HG02588 (cell line): ENCODE measurements around the gene SLC32A1.

Source experiments
- ATAC-seq: cut with Tn5 transposase; IDR thresholded peaks from one replicate; pipeline ENCODE4 v1.9.1; 2021; ENCODE audit warnings: mild to moderate bottlenecking, moderate library complexity; ENCODE audit not compliant: unreplicated experiment

SLC32A1 gene

DNA sequence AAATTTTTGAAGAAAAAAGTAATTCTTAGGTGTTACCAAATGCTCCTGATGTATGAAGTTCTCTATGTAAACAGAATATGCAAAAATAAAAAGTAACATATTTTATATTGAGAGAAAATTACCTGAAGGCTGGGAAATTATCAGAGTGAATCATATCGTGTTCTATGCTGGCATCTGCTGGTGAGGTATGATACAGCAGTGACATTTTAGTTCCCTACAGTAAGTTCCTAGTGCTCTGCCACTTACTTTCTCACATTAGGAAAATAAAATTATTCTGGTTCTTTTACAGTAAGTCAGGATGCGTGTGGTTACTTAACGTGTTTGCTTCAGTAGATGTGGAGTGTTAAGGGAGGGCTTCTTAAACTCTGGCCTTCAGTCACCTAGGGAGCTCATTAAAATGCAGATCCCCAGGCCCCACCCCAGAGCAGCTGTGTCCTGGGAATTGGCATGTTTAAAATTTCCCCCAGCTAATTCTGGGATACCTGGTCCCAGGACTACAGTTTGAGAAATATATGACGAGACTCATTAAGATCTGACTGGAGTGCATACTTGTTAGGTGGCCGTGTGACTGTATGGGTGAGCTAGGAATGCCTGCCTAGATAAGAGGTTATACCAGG lies 27.2 kb downstream of the SLC32A1 start:
- no peak for ATAC-seq

DNA sequence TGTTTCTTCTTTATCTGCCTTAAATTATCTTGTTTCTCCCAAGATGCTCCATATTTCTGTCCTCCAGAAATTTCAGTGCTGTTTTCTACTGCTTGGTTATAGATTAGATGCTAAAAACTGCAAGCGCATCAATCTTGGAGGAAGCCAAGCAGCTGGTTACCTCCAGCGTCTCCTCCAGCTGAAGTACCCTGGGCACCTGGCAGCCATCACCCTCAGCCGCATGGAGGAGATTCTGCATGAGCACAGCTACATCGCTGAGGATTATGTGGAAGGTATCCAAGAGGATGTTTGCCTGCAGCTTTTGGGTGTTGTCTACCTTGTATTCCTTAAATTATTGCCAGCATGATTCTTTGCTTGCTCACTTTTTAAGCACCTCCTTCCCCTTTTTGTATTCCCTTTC lies 27.7 kb downstream of the SLC32A1 start:
- ATAC-seq, result no peak

DNA sequence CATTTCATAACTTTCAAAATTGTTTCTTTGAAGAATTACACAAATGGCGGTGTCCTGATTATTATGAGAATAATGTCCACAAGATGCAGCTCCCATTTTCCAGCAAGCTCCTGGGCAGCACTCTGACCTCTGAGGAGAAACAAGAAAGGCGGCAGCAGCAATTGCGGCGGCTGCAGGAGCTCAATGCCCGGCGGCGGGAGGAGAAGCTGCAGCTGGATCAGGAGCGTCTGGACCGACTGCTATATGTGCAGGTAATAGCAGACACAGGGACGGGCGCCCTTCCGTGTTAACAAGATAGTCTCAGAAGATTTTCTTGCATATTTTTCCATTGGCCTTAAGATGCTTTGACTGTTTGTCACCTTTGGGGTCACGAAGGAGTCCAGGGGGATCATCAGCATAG lies 30.6 kb downstream of the SLC32A1 start:
- no peak for ATAC-seq

DNA sequence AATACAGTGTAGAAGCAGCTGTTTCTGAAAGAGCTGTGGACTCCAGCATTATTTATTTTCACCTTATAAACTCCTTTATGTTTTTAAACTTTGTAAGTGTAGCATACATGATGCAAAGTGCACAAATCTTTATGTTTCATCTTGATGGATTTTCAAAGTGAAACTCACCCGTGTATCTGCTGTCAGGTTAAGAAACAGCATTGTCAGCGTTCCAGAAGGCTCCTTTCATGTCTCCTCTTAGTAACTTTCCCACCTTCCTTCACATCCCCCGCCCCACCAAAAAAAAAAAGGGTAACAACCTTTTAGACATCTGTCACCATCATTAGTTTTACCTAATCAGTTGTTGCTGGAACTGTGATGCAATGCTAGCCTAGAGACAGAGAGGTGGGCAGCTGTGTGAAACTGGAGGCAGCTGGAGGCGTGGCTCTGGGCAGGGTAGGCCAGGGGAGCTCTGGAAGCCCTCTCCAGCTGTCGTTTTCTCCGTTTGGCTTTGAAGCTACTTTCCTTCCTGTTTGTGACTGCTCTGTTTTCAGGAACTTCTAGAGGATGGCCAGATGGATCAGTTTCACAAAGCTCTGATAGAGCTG lies 31.1 kb downstream of the SLC32A1 start:
- ATAC-seq, result no peak

DNA sequence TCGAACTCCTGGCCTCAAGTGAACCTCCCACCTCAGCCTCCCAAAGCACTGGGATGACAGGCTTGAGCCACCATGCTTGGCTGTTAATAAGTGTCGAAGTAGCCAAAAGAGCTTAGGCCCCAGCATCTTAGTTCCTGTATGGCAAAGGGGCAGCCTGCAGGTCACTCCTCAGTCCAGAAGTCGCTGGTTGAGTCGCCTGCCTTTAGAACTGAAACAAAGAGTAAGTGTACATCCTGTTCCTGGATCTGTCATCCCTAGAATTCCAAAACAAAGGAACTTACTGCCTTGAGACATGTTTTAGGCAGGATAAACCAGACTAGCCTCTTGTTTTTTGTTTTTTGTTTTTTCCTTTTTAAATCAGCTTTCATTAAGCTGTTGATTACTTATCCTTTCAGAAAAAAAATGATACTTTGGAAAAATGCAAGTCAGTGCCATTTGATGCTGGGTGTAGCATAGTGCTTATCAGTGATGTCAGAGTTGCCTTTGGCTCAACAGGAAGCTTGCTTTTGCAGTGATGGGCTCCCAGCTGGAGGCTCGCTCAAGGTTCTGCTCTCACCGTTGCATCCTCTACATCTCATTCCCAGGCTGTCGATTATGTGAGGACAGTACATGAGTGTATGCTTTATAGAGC lies 33.0 kb downstream of the SLC32A1 start:
- ATAC-seq, result no peak

DNA sequence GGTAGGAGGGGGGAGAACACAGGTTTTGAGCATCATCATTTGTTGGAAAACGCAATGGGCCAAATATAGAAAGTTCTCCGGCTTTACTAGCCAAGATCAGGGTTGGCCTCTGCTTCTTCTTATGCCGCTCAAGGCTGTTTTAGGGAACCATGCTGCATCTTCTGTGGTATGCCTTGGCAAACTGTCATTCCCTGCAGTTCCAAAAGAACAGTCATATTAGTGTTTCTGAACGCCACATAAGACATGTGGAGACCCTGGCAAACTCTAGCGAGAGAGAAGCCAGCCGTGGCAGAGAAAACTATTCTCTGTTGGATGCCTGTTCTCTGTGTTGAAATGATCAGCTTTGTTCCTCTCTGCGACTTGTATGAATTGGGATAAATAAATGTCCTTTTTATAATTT lies 34.8 kb downstream of the SLC32A1 start:
- no peak for ATAC-seq

DNA sequence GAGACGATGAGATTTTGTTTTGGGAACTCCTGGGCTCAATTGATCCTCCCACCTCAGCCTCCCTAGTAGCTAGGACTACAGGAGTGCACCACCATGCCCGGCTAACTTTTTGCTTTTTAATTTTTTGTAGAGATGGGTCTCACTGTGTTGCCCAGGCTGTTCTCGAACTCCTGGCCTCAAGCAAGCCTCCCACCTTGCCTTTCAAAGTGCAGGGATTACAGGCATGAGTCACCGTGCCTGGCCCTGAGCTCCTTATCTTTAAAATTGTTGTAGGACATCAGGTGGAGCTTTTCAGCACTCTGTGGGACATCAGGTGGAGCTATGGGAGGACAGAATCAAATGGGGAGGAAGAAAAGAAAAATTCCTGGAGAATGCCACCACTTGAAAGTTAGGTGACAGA lies 36.7 kb downstream of the SLC32A1 start:
- ATAC-seq, result no peak

DNA sequence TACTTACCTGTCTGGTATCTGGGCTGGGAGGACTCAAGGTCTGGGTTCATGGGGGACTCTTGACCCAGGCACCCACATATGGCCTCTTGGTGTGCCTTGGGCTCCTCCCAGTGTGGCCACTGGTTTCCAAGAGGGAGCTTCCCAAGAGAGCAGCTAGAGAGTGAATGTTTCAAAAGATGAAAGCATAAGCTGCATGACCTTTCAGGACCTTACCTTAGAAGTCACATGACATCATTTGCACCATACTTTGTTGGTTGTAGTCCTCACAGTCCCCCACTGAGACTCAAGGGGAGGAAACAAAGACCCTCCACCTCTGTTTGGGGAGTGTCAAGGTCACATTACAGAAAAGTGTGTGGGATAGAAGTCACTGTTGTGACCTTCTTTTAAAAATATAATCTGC lies 37.9 kb downstream of the SLC32A1 start:
- no peak for ATAC-seq

DNA sequence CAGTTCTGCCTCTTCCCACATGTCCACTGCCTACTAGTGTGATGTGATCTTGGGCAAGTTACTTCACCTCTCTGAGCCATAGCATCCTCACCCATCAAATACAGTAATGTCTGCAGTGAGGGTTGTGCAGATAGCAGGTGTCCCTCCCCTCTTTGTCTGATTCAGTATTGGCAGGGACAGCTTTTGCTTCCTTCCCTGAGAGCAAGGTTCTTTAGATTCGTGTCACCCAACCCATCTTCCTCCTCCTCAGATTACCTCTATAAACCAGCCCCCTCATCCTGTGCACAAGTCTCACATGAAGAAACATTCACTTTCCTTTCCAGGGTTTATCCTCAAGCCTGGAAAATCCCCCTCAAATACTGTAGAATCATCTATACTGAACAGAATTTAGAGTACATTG lies 39.3 kb downstream of the SLC32A1 start:
- no peak for ATAC-seq

DNA sequence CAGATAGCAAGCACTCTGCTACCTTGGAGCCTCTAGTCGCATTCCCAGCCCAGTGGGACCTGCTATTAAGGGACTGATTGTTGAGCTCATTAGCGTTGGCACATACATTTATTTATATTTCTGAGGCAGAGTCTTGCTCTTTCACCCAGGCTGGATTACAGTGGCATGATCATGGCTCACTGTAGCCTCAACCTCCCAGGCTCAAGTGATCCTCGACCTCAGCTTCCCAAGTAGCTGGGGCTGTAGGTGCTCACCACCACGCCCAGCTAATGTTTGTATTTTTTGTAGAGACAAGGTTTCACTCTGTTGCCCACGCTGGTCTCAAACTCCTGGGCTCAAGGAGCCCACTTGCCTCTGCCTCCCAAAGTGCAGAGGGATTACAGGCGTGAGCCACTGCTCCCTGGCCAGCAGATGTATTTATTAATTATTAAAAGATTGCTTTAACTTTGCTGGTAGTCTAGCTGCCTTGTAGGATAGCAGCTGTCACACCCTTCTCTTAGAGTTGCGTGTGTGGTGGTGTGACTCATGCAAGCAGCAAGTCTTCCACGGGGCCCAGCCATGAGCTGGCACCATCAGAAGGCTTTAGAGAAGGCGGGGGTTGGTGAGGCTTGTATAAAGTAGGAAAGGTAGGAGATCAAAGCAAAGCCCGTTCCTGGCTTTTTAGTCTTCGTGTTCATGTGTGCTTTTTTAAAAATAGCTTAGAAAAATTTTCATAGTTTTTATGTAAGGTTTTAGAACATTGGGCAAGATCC lies 40.5 kb downstream of the SLC32A1 start:
- ATAC-seq, result no peak

DNA sequence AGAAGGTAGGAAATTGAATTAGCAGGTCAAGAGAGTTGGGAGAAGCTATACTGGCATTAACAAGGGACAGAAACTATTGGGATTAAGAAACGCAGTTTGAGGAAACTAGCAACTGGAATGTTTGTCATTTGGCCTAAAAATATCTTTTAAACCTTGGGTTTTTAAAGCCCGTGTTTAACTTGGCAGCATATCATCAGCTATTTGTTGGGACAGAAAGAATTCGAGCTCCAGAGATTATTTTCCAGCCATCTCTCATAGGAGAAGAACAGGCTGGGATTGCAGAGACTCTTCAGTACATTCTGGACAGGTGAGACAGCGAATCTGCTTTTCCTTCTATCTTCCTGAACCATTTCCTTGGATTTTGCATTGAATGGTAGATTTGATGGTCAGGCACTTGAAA lies 41.8 kb downstream of the SLC32A1 start:
- ATAC-seq, result no peak

DNA sequence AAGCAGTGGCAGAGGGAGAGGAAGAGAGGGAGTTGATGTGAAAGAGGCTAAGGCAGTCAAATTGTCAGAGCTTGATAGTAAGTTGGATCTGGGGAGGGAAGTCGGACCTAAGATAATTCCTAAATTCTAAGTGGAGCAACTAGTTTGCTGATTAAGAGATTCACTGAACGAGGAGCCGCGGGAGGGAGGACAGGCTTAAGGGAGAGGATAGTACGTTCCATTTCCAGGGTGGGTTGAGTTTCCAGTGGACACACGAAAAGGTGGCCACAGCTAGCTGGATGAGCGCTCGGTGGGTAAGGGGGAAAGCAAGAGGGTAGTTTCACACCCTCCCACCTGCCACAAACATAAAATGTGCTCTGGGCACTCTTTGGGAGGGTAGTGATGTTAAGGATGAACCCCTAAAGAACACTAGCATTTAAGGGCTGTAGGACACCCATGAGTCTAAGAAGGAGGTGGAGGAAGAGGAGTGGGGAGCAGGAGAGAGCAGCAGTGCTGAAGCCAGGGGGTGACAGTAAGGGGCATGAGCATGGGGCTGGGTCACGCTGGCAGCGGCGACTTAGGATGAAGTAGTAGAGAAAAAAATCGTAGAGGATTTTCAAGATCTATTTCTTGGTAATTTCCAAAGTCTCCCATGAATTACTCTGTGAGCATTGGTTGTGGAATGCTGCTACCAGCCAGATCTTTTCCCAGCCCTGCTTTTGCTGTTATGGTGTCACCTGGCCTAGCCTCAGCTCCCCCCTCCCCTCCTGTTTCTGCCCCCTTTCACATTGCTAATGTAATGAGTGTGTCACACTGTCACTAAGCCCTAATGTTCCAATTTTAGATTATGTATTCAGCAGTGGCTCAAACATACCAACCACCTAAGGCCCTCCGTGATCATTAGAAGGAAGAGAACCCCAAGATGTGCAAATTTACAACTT lies 45.4 kb downstream of the SLC32A1 start:
- no peak for ATAC-seq

DNA sequence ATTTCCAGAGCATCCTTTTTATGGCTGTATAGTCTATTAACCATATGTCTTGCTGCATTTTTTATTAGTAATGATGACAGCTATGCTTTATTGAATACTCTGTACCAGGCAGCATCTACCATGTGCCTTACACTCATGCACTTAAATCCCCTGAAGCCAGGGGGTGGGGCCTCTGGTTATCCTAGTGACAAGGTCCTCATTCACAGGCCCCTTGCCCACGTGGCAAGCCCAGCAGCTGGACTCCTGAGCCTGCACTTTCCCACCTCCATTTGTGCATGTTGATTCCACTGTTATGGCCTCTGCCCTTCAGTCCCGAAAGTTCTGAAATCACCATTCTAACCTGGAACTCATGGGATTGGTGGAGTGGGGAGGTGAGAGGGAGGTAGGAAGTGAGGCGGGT lies 46.3 kb downstream of the SLC32A1 start:
- no peak for ATAC-seq

DNA sequence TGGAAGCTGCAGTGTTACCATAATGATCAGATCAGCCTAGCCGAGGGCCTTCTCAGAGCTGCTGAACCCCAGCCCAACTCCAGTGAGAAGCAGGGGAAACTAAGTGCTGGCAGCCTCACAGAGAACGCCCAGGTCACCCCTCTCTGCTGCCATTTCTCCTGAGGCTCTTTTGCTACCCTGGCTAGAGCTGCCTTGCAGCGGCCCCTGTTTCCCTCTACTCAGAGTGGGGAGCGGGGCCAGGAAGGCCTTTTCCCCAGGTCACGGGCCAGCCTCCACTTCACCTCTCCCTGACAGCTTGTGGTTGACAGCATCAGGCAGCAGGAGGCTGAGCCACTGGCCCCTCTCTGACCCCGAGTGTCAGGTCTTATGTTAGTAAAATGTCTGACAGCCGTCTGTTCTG lies 46.7 kb downstream of the SLC32A1 start:
- ATAC-seq, result no peak

DNA sequence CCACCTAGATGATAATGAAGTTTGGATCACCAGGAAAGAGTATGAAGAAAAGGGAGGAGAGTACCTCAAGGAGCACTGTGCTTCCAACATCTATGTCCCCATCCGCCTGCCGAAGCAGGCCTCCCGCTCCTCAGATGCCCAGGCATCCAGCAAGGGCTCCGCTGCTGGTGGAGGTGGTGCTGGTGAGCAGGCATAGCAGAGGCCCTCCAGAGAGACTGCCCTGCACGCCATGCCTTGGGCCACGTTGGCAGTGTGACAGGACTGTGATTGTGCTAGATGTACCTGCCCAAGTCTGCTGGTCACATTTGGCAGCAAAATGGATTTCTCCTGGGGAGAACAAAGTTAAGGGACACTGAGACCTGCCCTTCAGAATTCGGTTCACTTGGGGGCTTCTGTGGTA lies 47.3 kb downstream of the SLC32A1 start:
- no peak for ATAC-seq

DNA sequence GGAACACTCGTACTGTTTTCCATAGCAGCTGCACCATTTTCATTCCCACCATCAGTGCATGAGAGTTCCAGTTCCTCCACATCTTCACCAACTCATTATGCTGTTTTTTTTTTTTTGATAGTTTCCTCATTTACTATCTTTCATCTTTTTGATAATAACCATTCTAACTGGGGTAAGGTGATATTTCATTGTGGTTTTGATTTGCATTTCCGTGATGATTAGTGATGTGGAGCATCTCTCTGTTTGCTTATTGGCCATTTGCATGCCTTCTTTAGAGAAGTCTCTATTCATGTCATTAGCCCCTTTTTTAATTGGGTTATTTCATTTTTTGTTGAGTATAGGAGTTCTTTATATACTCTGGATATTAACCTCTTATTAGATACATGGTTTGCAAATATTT lies 49.9 kb downstream of the SLC32A1 start:
- no peak for ATAC-seq

DNA sequence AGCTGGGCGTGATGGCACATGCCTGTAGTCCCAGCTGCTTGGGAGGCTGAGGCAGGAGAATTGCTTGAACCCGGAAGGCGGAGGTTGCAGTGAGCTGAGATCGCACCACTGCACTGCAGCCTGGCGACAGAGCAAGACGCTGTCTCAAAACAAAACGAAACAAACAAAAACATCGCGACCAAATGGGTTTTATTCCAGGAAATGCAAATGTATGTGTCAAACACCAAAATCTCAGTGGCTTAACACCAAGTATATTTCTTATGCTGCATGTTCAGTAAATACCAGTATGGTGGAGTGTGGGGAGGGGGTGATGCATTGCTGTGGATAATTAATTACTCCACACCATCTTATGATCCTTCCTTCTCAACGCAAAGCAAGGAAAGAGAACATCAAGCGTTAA lies 52.1 kb downstream of the SLC32A1 start:
- no peak for ATAC-seq
